NB4 (cell line): ENCODE measurements around the gene MUSTN1.

Experiments used
- CTCF ChIP-seq: IDR thresholded peaks from one replicate; pipeline ENCODE4 v1.5.1; 2012; ENCODE audit warnings: low read depth, low read length
- MAX ChIP-seq: IDR thresholded peaks from 2 replicates; pipeline ENCODE4 v1.6.1; 2011; ENCODE audit warnings: low read depth, low read length
- POLR2A ChIP-seq: IDR thresholded peaks from 2 replicates; pipeline ENCODE4 v1.6.1; 2011; ENCODE audit warnings: mild to moderate bottlenecking; ENCODE audit not compliant: insufficient read length; ENCODE audit errors: extremely low read depth

GRCh38 chr3:52834871-52835501, at the start of gene MUSTN1:
- TF ChIP-seq POLR2A (no peak), CTCF (no peak), MAX (no peak)
